GM21515 (cell line): ENCODE measurements around the gene E2F1.
"Not testable (repeated sequence)": the region's sequence is repeated elsewhere in the genome, so short reads cannot be mapped to it uniquely, and the experiment has no call there.

Experiments used
- ATAC-seq: cut with Tn5 transposase; IDR thresholded peaks from one replicate; pipeline ENCODE4 v1.9.1; 2021; ENCODE audit not compliant: unreplicated experiment

Gene E2F1

DNA sequence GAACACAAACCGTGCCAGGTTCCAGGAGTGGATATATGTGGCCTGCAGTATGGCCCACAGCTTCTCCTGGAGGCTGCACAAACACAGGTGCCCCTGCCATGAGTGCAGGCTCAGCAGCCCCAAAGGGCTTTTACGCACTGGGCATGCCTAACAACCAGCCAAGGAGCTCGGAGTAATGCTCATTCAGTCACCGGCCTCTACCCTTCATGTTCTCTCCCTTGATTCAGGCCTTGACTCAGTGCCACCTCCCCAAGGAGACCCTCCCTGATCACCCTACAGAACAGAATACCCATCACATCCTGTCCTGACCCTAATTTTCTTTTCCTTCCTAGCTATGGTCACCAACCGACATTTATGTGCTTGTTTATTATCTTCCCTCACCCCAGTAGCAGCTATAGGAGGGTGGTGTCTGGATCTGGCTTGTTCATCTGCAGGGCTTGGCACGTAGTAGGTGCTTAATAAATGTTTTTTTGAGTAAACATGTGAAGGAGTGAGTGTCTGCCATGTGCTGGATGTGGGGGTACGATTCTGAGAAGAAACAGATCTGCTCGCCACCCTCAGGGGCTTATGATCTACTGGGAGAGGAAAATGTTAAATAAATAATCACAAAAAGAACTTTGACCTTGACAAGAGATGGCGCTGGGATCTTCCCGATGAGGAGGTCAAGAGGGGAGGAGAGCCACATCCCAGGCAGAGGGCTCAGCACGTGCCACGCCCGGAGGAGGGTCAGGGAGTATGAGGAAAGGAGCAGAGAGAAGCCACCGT, 24.7 kb upstream of the E2F1 start:
- no peak for ATAC-seq

GRCh38 chr20:33709905-33710541, 23.8 kb upstream of the E2F1 start:
- ATAC-seq, result no peak

GRCh38 chr20:33709398-33709797, 23.2 kb upstream of the E2F1 start:
- ATAC-seq, result no peak

GRCh38 chr20:33707668-33708067, 21.5 kb upstream of the E2F1 start:
- ATAC-seq, result no peak

DNA sequence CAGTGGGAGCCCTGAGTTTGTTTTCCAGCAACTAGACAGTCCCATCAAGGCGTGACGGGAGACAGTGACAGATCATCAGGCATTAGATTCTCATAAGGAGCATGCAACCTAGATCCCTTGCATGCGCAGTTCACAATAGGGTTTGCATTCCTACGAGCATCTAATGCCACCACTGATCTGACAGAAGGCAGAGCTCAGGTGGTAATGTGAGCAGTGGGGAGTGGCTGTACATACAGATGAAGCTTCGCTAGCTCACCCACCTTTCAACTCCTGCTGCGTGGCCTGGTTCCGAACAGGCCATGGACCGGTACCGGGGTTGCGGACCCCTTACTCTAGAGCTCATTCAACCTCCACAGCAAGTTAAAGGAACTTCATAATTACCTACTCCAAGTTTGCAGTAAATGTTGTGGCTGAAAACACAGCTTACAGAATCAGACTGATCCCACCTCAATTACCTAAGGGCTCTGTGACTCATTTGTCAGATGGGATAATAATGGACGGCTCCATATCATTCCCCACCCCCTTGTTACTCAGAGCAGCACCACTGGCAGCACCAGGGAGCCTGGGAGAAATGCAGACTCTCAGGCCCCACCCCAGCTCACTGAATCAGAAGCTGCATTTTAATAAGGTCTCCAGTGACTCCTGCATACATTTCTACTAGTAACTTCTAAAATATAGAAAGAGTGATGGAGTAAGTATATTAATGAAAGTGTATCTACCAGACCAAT, 18.2 kb upstream of the E2F1 start:
- ATAC-seq, result no peak

- no peak for ATAC-seq
Observed at GRCh38 chr20:33703498-33704137, 17.4 kb upstream of the E2F1 start.

- ATAC-seq, result no peak
Observed at GRCh38 chr20:33702861-33703260, 16.7 kb upstream of the E2F1 start.

DNA sequence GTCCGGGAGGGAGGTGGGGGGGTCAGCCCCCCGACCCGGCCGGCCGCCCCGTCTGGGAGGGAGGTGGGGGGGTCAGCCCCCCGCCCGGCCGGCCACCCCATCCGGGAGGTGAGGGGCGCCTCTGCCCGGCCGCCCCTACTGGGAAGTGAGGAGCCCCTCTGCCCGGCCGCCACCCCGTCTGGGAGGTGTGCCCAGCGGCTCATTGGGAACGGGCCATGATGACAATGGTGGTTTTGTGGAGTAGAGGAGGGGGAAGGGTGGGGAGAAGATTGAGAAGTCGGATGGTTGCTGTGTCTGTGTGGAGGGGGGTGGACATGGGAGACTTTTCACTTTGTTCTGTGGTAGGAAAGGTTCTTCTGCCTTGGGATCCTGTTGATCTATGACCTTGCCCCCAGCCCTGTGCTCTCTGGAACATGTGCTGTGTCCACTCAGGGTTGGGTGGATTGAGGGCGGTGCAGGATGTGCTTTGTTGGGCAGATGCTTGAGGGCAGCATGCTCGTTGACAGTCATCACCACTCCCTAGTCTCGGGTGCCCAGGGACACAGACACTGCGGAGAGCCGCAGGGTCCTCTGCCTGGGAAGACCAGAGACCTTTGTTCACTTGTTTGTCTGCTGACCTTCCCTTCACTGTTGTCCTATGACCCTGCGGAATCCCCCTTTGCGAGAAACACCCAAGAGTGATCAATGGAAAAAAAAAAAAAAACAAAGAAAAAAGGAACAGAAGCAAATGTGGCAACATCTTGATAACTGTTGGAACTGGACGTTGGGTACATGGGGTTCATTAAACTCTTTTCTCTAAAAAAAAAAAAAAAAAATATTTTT, 15.7 kb upstream of the E2F1 start:
- ATAC-seq, result no peak

- ATAC-seq, result not testable (repeated sequence)
Observed at GRCh38 chr20:33700696-33701441, 14.7 kb upstream of the E2F1 start.

GRCh38 chr20:33698966-33699365, 12.8 kb upstream of the E2F1 start:
- not testable (repeated sequence) for ATAC-seq

- no peak for ATAC-seq
Observed at GRCh38 chr20:33697129-33697528, 10.9 kb upstream of the E2F1 start.

- ATAC-seq, result no peak
Observed at GRCh38 chr20:33696448-33696847, 10.3 kb upstream of the E2F1 start.

GRCh38 chr20:33694639-33695012, 8.4 kb upstream of the E2F1 start:
- no peak for ATAC-seq

GRCh38 chr20:33693741-33694638, 7.8 kb upstream of the E2F1 start:
- no peak for ATAC-seq

DNA sequence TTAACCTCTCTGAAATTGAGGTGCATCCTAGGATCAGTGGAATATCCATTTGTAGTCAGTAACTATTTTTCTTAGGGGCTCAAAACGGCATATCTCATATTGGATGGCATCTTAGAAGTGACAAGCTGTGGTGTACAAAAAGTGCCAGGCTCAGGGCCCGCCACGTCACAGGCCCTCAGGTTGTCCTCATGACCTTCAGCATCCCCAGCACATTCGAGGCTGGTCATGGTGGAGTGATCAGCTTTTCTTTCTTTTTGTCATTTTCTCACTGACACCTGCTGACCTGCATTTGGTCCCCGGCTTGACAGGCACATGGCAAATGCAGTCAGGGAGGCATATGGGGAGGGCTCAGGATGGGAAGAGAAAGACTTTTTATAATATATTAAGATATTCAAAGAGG, 7.1 kb upstream of the E2F1 start:
- no peak for ATAC-seq

GRCh38 chr20:33689973-33690372, 3.8 kb upstream of the E2F1 start:
- no peak for ATAC-seq

GRCh38 chr20:33689493-33689892, 3.3 kb upstream of the E2F1 start:
- ATAC-seq, result no peak

DNA sequence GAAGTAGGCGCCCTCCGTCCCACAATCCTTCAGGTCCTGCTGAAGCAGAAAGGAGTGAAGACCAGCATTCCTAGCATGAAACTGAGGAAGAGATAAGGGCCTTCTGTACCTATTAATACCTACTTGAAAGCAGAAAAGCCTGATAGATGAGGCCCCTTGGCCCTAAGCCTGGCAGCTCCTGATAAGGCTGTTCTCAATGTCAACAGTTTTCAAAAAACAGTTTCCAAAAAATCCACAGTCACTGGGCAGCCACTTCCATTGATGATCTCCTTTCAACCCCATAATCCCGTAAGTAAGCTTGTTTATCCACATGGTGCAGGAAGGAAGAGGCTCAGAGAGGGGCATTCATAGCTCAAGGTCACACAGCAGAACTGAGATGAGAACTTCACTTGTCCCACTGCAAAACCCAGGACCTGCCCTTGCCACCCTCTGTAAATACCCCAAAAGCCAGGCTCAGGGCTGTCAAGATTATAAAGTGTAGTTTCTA, 2.8 kb upstream of the E2F1 start:
- no peak for ATAC-seq
